ENCODE results near the gene COMT. TPM values are rescaled to one million over a fixed set of nuclear protein-coding genes. Genes with fewer than 3 reads are reported as not detected.
A peak's percentile ranks its signal among the peaks of the same experiment; 100 is the strongest.

Gene COMT
- total RNA-seq, 1 donor from 2014 or later = 403 TPM

DNA sequence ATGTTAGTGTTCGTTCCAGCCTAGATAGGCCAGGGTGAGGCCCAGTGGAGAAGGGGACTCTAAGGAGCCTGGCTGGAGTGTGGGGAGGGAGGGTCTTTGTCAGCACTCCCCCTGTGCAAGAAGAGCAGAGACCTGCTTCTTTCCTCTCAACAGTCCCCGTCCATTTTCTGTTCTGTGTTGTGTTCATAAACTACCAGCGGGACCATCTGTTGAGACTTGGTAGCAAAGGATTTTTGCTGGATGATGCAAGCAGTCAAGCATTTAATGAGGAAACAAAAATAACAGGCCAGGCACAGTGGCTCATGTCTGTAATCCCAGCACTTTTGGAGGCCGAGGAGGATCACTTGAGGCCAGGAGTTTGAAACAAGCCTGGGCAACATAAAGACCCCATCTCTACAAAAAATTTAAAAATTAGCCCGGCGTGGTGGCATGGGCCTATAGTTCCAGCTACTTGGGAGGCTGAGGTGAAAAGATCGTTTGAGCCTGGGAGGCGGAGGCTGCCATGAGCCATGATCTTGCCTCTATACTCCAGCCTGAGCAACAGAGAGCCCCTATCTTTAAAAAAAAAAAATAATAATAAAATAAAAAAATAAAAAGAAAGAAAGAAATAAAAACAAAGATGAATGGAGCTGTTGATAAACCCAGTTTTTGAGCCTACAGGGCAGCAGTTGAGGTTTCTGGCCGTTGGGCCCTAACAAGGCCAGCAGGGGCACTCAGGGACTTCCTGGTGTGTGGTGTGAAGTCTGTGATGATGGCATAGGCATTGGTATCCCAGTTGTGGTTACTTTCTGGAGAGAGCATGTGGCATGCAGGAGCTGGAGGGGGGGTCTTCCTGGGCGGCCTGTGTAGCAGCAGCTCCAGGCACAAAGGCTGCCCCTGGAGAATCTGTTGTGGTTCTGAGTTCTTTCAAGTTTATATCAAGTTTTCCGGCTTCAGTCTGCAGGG lies 1.8 kb downstream of the COMT start:
- TF ChIP-seq, protein P1, sequence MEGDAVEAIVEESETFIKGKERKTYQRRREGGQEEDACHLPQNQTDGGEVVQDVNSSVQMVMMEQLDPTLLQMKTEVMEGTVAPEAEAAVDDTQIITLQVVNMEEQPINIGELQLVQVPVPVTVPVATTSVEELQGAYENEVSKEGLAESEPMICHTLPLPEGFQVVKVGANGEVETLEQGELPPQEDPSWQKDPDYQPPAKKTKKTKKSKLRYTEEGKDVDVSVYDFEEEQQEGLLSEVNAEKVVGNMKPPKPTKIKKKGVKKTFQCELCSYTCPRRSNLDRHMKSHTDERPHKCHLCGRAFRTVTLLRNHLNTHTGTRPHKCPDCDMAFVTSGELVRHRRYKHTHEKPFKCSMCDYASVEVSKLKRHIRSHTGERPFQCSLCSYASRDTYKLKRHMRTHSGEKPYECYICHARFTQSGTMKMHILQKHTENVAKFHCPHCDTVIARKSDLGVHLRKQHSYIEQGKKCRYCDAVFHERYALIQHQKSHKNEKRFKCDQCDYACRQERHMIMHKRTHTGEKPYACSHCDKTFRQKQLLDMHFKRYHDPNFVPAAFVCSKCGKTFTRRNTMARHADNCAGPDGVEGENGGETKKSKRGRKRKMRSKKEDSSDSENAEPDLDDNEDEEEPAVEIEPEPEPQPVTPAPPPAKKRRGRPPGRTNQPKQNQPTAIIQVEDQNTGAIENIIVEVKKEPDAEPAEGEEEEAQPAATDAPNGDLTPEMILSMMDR (IDR thresholded peaks at IDR 0.05; ENCODE audit: insufficient read depth, low read length, poor library complexity, severe bottlenecking) = no peak
- Histone ChIP-seq H3K4me3 (ENCODE audit: low read depth, low read length) (peak overlapping the region; percentile 60), H3K27me3 (ENCODE audit: control insufficient read depth, insufficient read depth, low read length) (no peaks in the 10 kb centered on the region), H3K36me3 (ENCODE audit: control insufficient read depth, insufficient read depth, low read length) (no peaks in the 10 kb centered on the region)
- DNase-seq (ENCODE audit: low read depth) = peak; percentile 71

DNA sequence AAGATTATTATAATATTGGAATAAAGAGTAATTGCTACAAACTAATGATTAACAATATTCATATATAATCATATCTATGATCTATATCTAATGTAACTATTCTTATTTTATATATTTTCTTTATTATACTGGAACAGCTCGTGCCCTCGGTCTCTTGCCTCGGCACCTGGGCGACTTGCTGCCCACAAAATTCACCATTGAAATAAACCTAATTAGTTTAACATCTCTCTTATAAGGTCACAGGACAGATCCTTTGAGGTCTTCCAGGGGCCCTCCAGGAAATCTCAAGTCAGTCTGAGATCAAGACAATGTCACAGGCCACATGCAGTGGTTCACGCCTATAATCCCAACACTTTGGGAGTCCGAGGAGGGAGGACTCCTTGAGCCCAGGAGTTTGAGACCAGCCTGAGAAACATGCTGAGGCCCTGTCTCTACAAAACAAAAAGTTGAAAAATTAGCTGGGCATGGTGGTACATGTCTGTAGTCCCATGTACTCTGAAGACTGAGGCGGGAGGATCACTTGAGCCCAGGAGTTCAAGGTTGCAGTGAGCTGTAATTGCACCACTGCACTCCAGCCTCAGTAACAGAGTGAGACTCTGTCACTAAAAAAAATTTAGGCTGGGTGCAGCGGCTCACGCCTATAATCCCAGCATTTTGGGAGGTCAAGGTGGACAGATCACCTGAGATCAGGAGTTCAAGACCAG lies 6.6 kb downstream of the COMT start:
- H3K4me3 ChIP-seq (ENCODE audit: low read depth, low read length) = no peak overlapping the region
- TF ChIP-seq, protein P1 (IDR thresholded peaks at IDR 0.05; ENCODE audit: insufficient read depth, low read length, poor library complexity, severe bottlenecking) = no peak
- DNase-seq (ENCODE audit: low read depth) = no peak
- H3K27me3 ChIP-seq (ENCODE audit: control insufficient read depth, insufficient read depth, low read length) = no peaks in the 10 kb centered on the region
- H3K36me3 ChIP-seq (ENCODE audit: control insufficient read depth, insufficient read depth, low read length) = peaks cover 1% of the 10 kb centered on the region

DNA sequence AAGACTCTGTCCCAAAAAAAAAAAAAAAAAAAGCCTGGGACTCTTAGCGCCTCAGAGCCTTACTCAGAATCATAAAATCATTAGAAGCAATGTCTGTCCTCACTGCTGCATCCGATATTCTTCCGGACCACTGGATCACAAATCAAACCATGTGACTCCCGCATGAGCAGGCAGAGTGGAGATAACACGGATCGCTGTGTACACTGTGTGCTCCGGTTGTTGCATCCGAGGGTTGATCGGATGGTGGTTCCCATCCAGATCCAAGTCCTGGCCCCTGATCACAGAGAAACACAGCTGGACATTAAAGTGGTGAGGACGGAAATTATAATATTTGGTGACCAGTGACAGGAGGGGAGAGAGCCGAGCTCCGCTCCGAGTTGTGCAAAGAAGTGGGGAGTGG lies 9.8 kb downstream of the COMT start:
- no peak for DNase-seq (ENCODE audit: low read depth)
- Histone ChIP-seq H3K36me3 (ENCODE audit: control insufficient read depth, insufficient read depth, low read length) (peaks cover 1% of the 10 kb centered on the region), H3K27me3 (ENCODE audit: control insufficient read depth, insufficient read depth, low read length) (no peaks in the 10 kb centered on the region), H3K4me3 (ENCODE audit: low read depth, low read length) (no peak overlapping the region)
- TF ChIP-seq, protein P1 (IDR thresholded peaks at IDR 0.05; ENCODE audit: insufficient read depth, low read length, poor library complexity, severe bottlenecking) = no peak

DNA sequence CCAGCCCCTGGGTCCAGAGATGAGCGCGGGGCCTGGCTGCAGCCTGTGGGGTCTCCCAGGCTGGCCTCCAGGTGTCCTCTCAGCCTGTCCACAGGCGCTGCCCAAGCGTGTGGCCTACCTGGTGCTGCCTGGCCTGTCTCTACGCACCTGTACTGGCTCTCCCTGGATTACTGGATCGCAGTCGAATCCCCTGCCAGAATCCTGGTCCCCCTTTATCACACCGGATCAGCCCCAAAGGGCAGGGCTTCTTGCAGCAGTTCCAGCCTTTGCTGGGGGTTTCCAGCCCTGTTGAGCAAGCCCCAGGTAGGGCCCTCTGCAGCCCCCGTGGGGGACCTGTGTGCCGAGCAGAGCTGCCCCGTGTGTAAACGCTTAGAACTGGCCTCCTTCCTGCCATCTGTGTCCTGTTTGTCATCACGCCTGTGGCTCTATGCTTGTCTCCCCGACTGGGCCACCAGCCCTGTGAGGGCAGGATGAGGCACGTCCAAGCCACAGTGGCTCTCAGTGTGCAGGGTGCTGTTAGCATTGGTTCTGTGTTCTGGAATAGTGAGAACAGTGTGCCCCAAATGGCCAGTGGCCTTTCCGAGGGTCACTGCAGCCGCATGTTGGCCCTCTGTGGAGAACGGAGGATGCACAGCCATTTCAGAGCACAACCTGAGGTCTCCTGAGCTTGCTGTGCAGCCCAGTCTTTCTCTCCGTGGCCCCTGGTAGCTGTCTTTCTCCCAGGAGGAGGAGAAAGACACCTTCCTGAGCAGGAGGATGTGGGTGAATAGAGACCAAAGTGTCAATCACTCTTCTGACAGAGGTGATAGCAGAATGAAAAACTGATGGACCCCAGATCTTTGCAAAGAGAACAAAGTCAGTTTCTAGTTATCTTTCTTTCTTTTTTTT lies 13.9 kb downstream of the COMT start:
- TF ChIP-seq, protein P1 (IDR thresholded peaks at IDR 0.05; ENCODE audit: insufficient read depth, low read length, poor library complexity, severe bottlenecking) = no peak
- Histone ChIP-seq H3K27me3 (ENCODE audit: control insufficient read depth, insufficient read depth, low read length) (no peaks in the 10 kb centered on the region), H3K36me3 (ENCODE audit: control insufficient read depth, insufficient read depth, low read length) (peaks cover 1% of the 10 kb centered on the region), H3K4me3 (ENCODE audit: low read depth, low read length) (no peak overlapping the region)
- no peak for DNase-seq (ENCODE audit: low read depth)

DNA sequence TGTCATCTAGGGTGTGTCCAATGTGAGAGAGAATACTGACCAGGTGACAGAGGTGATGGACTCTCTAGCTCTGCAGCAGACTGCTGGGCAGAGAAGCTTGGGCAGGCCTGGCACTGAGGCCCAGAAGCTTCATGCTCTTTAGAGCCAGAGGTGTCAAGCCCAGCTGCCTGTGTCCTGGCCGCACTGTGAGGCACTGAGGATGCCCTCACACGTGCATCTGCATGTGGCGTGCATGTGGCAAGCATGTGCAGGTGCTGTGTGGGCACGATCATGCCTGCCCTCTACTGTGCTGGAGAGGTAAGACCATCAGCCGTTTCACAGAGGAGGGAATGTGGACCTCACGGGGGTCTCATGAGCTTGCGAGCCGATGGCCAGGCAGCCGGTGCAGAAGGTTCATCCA lies 15.9 kb downstream of the COMT start:
- no peaks in the 10 kb centered on the region for H3K27me3 ChIP-seq (ENCODE audit: control insufficient read depth, insufficient read depth, low read length)
- TF ChIP-seq, protein P1 (IDR thresholded peaks at IDR 0.05; ENCODE audit: insufficient read depth, low read length, poor library complexity, severe bottlenecking) = no peak
- DNase-seq (ENCODE audit: low read depth) = no peak
- no peaks in the 10 kb centered on the region for H3K36me3 ChIP-seq (ENCODE audit: control insufficient read depth, insufficient read depth, low read length)
- no peak overlapping the region for H3K4me3 ChIP-seq (ENCODE audit: low read depth, low read length)
